AG10803 (cell line): Measurements from ENCODE around the gene EPN1.

Experiments
- DNase-seq: peaks from one replicate; pipeline ENCODE4 v3.0.0; 2010; ENCODE audit warnings: low read depth
- H3K4me3 ChIP-seq: 2 replicates; pipeline ENCODE4 v1.5.1; 2011; ENCODE audit warnings: mild to moderate bottlenecking, low read length, control low read depth
- TF ChIP-seq, protein P1 (sequence below): conservative IDR thresholded peaks from 2 replicates; pipeline ENCODE4 v1.5.1; 2011; ENCODE audit warnings: mild to moderate bottlenecking, low read length, control low read depth, inconsistent platforms

Gene EPN1

DNA sequence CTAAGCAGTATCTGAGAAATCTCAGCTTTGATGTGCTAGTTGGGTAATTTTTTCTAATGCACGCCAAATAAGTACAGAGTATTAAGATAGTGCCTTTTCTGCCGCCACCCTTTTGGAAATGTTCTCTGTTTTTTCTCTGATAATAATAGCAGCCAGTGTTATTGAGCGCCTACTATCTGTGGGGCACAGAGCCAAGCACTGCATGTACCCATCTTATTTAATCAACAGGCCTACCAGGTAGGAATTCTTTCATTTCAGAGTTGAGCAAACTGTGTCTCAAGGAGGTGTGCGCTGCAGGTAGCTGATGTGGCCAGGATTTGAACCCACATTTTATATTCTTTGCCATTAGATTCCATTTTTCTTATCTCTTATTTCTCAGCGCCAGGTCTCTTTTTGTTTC, 1.4 kb downstream of the EPN1 start:
- peak; percentile 22 for DNase-seq
- TF ChIP-seq, protein P1, sequence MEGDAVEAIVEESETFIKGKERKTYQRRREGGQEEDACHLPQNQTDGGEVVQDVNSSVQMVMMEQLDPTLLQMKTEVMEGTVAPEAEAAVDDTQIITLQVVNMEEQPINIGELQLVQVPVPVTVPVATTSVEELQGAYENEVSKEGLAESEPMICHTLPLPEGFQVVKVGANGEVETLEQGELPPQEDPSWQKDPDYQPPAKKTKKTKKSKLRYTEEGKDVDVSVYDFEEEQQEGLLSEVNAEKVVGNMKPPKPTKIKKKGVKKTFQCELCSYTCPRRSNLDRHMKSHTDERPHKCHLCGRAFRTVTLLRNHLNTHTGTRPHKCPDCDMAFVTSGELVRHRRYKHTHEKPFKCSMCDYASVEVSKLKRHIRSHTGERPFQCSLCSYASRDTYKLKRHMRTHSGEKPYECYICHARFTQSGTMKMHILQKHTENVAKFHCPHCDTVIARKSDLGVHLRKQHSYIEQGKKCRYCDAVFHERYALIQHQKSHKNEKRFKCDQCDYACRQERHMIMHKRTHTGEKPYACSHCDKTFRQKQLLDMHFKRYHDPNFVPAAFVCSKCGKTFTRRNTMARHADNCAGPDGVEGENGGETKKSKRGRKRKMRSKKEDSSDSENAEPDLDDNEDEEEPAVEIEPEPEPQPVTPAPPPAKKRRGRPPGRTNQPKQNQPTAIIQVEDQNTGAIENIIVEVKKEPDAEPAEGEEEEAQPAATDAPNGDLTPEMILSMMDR = peak; percentile 21; the same call in 1 of the 2 replicates
- H3K4me3 ChIP-seq = peak overlapping the region; percentile 87

DNA sequence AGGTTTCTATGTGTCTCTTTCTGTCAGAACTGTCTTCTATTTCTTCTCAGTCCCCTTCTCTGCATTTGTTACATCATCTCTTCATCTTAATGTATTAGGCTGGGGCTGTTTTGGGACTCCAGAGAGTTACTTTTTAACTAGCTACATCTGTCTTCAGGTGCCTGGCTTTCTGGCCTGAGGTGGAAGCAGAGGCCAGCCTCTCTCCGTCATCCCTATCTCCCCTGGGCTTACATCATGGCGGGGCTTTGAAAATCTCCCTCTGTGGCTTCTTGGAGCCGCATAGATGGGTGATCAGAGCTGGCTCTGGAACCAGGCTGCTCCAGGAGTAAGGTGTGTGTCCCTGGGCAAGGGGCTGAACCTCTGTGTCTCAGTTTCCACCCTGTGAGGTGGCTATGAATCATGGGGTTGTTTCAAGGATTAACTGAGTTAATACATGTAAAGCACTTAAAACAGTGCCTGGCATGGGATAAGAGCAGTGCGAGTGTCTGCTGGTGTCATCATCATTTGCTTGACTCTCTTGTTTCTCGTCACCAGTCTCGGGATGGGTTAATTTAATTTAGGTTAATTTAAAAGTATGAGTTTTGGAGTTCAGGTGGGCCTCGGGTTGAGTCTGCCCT, 2.0 kb downstream of the EPN1 start:
- H3K4me3 ChIP-seq = peak overlapping the region; percentile 87; the same call in 1 of the 2 replicates
- TF ChIP-seq, protein P1 = no peak
- no peak for DNase-seq

DNA sequence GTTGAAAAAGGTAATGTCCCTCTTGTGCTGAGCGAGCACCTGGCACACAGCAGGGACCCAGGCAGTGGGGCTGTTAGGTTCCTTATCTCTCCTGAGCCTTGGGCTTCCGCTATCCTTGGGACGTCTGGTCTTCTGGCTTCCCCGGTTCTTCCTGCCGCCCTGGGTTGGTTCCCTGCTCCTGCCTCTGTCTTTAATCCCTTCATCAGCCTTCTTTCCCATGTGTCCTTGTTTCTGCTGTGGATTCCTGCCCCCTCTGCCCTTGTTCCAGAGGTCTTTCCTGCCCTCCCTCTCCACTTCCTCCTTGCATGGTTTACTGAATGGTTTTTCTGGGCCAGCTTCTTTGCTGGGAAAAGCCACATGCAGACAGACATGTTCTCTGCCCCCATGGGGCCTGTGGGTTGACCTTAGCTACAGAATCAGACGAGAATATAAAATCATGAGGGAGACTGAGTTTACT, 2.6 kb downstream of the EPN1 start:
- no peak overlapping the region for H3K4me3 ChIP-seq
- no peak for DNase-seq
- TF ChIP-seq, protein P1 = no peak

DNA sequence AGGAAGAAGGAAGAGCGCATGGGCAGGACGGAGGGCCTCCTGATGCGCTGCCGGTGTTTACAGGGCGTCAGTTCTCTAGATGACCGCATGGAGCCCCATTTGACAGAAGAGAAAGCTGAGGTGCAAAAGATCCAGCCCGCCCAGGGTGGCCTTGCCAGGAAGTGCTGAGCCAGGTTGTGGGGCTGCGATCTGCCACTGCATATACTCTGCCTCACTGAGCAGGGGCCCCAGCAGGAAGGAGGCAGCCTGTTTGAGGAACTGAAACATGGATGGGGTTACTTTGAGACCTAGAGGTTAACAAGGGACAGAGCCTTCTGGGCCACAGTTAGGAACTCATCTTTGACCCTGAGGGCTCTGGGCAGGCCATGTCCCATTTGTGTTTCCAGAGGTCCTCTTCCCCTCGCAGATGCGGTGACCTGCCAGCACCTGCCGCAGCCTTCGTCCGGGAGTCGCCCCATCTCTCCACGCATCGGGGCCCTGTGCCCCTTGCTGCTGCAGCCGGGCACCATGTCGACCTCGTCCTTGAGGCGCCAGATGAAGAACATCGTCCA, 3.2 kb downstream of the EPN1 start:
- TF ChIP-seq, protein P1 = no peak
- no peak for DNase-seq
- H3K4me3 ChIP-seq = no peak overlapping the region

DNA sequence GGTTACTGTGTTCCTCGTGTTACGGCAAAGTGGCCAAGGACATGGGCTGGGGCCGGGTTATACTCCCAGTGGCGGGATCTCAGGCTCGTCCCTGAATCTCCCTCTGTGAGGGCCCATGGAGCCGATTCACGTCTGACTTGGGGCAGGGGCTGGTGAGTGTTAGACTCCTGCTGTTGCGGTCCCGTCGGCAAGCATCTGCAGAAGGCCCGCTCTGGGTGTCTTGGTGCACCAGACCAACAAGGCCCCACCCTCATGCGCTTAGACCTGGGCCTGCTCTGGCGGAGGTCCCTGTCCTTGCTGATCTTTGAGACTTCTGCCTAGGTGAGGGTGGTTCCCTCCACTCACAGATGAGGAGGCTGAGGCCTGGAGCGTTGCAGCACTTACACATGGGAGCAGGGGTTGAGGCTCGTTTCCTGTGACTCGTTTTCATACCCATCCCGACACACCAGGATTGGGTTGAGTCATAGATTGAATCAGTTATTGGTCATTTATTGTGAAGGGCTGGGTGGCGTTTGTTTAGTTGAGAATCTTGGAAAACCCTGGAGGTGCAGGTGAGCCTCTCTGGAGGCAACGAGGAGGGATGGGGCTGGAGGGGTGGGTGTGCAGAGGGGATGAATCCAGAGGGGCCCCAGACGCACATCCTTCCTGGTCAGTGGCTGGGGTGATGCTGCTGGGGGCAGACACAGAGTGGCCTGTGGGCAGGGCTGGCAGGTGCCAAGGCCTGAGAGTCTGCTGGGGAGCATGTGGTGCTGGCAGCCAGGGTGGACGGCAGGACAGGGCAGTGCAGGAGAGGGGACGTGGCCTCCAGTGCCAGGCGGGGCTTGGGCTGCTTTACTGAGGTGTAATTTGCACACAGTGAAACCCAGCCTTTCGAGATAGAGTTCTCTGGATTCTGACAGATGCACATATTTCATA, 4.6 kb downstream of the EPN1 start:
- TF ChIP-seq, protein P1 = no peak
- no peak overlapping the region for H3K4me3 ChIP-seq

DNA sequence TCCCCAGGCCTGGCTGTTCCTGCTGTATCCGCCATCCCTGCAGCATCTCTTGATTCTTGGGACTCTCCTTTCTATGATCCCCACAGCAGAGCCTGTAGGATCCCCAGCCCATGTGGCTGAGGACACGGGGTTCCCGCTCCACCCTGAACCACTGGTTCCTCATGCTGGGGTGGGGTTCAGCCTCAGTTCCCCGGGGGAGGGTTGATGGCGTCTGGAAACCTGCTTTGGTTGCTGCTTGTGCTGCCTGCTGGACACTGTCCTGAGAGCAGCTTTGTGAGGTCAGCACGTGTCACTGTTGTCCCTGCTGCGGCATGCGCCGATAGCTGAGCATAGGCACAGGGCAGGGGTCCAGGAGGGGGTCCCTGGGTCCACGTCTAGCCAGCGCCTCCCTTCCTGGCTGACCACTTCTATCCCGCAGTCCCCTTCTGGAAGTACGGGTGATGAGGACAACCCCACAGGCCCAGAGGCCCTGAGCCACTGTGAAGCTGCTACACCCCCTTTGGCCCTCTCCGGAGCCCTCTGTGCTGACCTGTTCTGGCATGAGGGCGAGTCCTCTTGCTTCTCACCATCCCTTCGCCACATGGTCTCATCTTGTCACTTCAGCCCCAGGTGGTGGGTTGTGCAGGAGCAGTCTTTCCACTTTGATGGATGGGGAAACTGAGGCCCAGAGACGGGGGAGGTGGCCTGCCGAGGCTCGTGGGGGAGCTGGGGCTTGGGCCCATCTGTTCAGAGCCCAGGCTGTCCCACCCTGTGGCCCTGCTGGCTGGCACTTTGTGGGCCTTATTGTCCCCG, 5.5 kb downstream of the EPN1 start:
- DNase-seq = no peak
- H3K4me3 ChIP-seq = no peak overlapping the region
- TF ChIP-seq, protein P1 = no peak

More for the DNA sequence above, 4.6 kb downstream of the EPN1 start:
- DNase-seq = no peak
